ENCODE data around the gene OR2M2. TPM values are rescaled to one million over a fixed set of nuclear protein-coding genes. Genes with fewer than 3 reads are reported as not detected.

Gene OR2M2
- total RNA-seq, 1 donor from 2014 or later, result not detected

Other genes starting within 250 kb of the OR2M2 start
- not detected for gene OR2AJ1, start 249.9 kb upstream of the OR2M2 start, total RNA-seq
- gene OR2L8, start 226.0 kb upstream of the OR2M2 start, total RNA-seq, result not detected
- gene OR2AK2, start 209.6 kb upstream of the OR2M2 start, total RNA-seq, result not detected
- gene OR2L5, start 161.2 kb upstream of the OR2M2 start, total RNA-seq, result not detected
- gene OR2L2, start 144.8 kb upstream of the OR2M2 start, total RNA-seq, result 0.10 TPM
- not detected for gene OR2L3, start 128.0 kb upstream of the OR2M2 start, total RNA-seq
- gene OR2L13, start 79.6 kb upstream of the OR2M2 start, total RNA-seq, result not detected
- not detected for gene OR2M5, start 29.7 kb upstream of the OR2M2 start, total RNA-seq
- gene OR2M3, start 22.4 kb downstream of the OR2M2 start, total RNA-seq, result not detected
- not detected for gene OR2M4, start 56.6 kb downstream of the OR2M2 start, total RNA-seq
- not detected for gene OR2T33, start 103.2 kb downstream of the OR2M2 start, total RNA-seq
- not detected for gene OR2T12, start 128.6 kb downstream of the OR2M2 start, total RNA-seq
- not detected for gene OR2M7, start 149.7 kb downstream of the OR2M2 start, total RNA-seq
- not detected for gene OR14C36, start 174.0 kb downstream of the OR2M2 start, total RNA-seq
- gene OR2T4, start 186.8 kb downstream of the OR2M2 start, total RNA-seq, result not detected
- gene OR2T6, start 200.9 kb downstream of the OR2M2 start, total RNA-seq, result not detected
- gene OR2T1, start 228.2 kb downstream of the OR2M2 start, total RNA-seq, result not detected

Measured in mesenteric fat pad (tissue), 1 donor.